EH (cell line): ENCODE results near the gene SECTM1.

Experiments used
- DNase-seq: peaks from one replicate; pipeline ENCODE4 v3.0.0-alpha.2; 2015; ENCODE audit warnings: low read depth

SECTM1 gene

DNA sequence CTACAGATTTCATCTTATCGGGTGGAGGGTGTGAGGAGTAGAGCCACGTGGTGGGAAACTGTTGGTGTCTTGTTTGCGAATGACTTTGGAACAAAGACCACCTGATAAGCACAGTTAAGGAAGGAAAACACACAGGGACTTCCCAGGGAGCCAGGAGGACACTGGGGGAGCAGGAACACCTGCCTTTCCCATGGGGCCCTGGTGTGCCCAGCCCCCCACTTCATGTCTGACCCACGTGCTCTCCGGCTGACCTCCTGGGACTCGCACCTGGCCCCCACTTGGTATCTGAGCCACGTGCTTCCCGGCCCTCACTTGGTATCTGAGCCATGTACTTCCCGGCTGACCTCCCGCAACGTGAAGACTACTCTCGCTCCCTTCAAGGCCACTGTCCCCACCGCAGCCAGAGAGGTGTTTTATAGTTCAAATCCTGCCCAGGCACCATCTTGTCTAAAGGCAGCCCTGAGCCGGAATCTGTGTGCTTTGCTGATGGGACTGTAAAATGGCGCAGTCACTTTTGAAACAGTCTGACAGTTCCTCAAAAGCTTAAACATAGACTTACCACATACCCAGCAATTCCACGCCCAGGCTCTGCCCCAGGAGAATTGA is 54.7 kb downstream of the SECTM1 start:
- DNase-seq: no peak

DNA sequence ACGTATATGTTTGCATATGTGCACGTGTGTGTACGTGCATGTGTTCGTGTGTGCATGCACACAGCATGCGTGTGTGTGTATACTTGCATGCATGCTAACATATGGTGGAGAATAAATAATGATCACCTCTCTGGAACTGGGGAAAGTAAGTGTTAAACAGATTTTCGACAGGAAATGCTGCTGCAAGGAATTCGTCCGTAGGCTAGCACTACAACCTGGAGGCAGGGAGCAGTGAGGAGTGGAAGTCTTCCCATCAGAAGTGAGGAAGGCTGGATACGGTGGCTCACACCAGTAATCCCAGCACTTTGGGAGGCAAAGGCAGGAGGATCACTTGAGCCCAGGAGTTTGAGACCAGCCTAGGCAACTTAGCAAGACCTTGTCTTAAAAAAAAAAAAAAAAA is 55.3 kb downstream of the SECTM1 start:
- no peak for DNase-seq

DNA sequence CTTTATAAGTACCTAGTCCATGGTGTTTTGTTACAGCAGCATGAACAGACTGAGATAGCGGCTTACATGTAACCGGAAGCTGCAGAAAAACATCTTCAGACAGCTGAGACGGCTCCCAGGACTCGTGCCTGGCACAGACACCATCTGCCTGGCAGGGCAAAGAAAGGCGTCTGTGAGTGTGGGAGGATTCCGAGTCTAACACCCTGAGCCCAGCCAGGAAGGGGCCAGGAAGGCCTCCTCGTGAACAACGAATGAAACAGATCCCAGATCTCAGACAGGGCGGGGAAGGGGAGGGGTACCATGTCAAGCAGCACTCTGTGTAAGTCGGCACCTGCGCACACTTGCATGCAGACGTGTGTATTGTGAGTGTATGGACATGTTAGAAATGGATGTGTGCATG is 55.7 kb downstream of the SECTM1 start:
- no peak for DNase-seq

GRCh38 chr17:82276938-82277337 is 56.6 kb downstream of the SECTM1 start:
- no peak for DNase-seq

GRCh38 chr17:82275326-82275725 is 58.2 kb downstream of the SECTM1 start:
- no peak for DNase-seq

- no peak for DNase-seq
Observed at GRCh38 chr17:82274134-82275020, 59.2 kb downstream of the SECTM1 start.

GRCh38 chr17:82273327-82274133 is 60.0 kb downstream of the SECTM1 start, which contains the start of gene CSNK1D:
Gene CSNK1D (minus strand): TSS chr17:82273700. CDS start chr17:82273381, 319 bp downstream.
- DNase-seq: peak; percentile 88

DNA sequence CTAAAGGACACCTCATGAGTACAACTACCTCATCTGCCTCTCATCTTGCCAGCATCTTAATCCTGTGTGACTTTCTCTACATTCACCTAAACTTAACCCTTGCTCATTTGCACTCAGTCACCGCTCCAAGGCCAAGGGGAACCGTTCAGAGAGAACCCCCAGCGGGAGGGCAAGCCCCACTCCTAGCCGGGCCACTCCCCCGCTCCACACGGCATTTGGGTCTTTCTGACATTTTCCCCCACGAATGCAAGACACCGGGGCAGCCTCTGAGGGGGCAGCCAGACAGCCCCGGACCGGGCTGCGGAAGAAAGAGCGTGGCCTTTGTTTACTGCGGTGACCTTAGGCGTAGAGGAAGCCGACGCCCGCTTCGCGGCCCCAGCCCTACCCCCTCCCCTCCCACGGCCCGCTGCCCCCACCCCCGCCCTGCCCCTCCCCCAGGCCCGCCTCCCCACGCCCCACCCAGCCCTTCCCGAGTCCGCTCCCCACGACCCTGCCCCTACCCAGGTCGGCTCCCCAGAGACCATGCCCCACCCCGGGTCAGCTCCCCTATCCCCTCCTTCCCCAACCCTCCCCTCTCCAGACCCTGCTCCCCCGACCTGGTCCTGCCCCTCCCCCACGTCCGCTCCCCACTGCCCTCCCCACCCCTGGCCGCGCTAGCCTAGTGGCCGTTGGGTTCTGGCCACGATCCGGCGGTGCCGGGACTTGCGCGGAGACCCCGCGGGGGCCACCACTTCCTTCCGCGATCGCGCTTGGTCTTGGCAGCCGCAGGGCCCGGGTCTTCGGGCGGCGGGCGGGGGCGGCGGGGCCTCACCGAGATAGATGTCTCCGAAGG is 60.9 kb downstream of the SECTM1 start:
- DNase-seq: peak; percentile 9

DNA sequence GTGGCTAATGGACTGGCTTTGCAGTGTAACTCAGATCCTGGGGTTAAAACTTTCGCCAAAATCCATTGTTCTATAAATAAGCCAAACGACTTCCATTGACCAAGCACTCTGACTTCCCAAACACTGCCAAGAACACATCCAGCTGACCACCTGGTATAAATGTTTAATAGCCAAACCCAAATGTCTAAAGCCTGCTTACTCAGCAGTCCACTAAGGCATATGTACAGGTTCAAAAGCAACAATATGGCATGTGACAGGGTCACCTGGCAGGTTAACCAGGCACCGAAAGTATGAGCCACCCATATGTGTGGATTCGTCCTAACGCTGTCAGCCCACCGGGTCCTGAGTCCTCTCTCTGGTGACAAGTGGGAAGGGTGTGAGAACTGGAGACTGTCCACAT is 62.2 kb downstream of the SECTM1 start:
- DNase-seq: no peak
